Forelimb muscle (tissue), 1 donor: ENCODE measurements around the gene MAP3K8. TPM values are rescaled to one million over a fixed set of nuclear protein-coding genes. Genes with fewer than 3 reads are reported as not detected.
"Not testable (repeated sequence)": the region's sequence is repeated elsewhere in the genome, so short reads cannot be mapped to it uniquely, and the experiment has no call there.

Experiments
- DNase-seq: peaks from one replicate; pipeline ENCODE4 v3.0.0-alpha.2; 2013; ENCODE audit warnings: low read depth
- polyA plus RNA-seq: library from polyadenylated mRNA; unstranded; fragments of 120-200 nt; gene quantifications from one replicate; pipeline ENCODE4 v1.2.1, GENCODE V29; 2013; ENCODE audit not compliant: insufficient read length

The MAP3K8 gene
- polyA plus RNA-seq, 1 donor = 2.4 TPM

DNA sequence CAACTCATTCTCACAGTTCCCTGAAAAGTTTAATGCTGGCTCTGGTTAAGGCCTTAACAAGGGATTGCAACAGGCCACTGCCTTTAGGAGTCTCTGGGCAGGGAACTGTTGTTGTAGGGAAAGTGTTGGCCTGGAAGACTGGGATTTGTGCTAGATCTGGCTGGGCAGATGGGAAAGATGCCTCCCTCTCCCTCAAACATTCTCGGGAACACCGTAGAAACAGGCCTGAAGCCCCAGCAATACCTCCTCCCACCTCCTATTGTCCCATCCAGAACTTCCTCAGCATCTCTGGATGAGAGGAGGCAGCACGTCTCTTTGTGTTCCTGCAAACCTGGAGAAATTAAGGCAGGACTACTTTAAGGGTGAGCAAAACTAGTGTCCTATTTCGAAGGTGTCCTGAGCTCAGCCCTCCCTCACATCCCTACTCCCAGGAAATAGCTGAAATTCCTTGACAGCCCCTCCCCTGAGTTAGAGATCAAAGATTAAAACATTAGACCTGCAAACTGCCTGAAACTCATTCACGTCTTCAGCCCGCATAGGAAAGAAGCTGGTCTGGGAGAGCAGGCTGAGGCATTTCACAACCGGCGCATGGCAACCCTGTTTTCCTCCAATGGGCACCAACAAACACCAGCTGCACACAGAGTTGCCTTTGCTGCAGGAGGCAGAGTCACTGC, 10.9 kb upstream of the MAP3K8 start:
- no peak for DNase-seq

- not testable (repeated sequence) for DNase-seq
Measured at GRCh38 chr10:30423655-30424275, 10.2 kb upstream of the MAP3K8 start.

DNA sequence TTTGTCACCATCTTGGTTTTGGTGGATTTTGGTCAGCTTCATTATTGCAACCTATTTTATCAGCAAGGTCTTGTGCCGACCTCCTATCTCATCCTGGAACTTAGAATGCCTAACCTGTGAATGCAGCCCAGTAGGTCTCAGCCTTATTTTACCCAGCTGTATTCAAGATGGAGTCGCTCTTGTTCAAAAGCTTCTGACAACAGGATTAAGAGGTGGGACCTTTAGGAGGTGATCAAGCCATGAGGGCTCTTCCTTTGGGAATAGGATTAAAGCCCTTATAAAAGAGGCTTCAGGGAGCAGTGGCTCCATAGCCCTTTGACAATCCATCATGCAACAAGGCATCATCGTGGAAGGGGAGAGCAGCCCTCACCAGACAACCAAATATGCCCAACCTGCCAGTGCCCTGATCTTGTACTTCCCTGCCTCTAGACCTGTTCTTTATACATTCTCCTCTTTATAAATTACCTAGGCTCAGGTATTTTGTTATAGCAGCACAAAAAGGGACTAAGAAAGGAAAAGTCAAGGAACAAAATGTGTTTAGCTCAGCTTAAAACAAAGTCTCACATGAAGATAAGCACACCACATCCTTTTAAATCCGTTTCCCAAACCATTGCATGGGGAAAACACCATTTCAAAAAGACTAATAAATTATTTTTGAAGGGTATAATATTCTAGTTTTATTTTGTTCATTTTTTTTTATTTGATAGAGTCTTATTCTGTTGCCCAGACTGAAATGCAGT, 8.5 kb upstream of the MAP3K8 start:
- DNase-seq = no peak

GRCh38 chr10:30430544-30431298, 3.3 kb upstream of the MAP3K8 start:
- DNase-seq = no peak

DNA sequence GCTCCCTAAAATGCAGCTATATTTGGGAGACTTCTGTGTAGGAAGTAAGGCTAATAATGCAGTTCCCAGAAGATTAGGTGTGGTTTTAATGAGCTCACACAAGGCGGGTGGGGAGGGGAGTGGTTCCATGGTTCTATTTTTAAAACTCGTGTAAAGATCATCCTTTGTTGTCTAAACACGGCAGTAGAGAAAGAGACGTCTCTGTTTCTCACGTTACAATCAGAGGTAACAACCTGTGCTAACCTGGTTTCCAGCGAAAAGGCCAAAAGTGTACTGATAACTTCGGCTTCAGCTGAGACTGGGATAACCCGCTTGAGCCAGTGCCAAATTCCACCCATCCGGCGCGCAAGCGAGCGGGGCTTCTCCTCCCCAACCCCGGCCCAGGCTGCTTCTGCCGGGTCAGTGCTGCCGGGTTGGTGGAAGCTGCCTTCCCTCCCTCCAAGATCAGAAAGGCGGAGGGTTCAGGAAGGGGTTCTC, 2.5 kb upstream of the MAP3K8 start:
- DNase-seq = no peak

DNA sequence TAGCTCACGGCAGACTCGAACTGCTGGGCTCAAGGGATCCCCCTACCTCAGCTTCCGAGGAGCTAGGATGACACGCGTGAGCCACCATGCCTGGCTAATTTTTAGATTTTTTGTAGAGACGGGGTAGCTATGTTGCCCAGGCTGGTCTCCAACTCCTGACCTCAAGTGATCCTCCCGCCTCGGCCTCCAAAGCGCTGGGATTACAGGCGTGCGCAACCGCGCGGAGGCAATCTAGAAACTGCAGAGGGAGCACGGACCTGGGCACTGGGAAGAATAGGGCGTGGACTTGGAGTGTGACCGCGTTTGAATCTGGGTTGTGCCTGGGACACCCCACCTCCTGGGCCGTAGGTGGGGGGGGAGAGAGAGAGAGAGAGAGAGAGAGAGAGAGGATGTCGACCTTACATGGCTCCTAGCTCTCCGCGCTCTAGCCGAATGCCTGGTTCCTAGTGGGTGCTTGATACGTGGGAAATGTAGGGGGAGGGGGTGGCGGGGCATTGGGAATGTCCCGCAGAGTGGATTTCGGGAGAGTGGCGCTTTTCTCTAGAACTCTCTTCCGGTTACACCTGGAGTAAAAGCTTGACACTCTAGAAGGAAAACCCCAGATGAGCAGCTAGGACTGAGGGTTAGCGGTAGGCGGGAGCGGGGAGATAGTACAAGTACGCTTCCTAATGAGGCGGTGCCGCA, 1.2 kb upstream of the MAP3K8 start:
- no peak for DNase-seq

DNA sequence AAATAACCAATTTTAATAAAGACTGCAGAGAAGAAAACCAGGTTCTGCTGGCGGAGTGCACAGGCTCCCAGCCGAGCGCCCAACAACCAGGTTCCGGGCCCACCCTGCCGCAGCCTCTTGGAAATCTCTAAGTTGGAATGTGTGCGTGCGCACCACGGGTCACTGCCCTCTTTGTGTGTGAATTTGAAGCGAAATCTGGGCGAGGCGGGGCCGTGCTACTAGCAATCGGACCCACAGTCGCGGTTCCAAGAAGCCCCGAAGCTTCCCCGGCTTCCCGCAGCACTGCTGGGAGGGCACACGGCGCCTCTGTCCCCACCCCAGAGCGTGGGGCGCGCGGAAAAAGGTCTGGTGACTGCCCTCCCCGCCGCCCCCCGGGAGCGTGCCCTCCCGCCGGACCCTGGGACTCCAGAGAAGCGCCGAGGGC, 666 bp upstream of the MAP3K8 start:
- no peak for DNase-seq

DNA sequence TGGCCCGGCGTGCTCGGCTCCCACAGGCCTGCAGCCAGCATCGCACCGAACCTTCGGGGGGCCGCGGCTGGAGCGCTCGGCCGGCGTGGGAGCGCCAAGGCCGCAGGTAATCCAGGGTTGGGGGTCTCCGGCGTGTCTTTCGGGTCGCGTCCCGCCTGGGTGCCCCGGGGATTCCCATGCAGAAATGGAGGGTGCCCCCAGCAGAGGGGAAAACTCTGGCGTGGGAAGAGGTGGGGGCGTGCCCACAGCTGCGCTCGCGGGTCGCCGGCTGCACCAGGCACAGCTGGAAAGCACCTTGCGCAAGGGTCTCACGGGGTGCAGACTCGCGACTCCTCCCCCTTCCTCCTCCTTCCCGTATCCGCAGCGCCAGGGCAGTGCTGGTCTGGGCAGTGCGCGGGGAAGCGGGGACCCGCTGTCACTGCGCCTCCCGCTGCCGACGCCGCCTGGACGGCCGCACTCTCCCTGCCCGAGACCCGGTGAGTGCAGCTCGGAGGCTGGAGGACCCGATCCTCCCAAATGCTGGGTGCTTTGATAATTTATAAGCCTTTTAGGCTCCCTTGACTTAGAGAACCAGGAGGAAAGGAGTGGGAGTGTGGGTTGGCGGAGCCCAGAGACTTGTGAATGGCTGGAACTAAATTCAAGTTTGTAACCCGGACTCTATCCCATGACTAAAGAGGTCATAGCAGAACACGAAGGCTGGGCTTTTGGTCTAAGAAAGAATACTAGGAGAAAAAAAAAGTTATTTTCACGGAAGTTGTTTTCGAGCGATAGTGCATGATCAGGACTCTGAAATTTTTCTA, 489 bp downstream of the MAP3K8 start:
- no peak for DNase-seq

- no peak for DNase-seq
Measured at GRCh38 chr10:30435073-30435422, 1.1 kb downstream of the MAP3K8 start.

DNA sequence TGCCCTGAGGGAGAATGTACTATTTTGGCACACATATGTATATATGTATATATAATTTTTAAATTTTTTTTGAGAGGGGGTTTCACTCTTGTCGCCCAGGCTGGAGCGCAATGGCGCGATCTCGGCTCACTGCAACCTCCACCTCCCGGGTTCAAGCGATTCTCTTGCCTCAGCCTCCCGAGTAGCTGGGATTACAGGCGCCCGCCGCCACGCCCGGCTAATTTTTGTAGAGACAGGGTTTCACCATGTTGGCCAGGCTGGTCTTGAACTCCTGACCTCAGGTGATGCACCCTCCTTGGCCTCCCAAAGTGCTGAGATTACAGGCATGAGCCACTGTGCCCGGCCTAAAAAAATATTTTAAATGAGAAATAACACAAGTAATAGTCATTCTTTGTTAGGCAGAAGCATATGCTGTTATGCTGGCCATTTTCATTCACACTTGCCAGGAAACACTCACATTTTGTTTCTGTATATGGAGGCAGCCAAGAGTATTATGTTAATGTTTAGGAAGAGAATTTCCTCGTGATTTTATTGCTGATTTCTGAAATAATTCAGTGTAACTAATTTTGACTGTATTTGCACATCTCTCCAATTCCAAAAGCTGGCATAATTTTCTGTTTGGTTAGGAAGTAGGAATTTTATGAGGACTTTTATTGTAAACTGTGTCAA, 1.6 kb downstream of the MAP3K8 start:
- not testable (repeated sequence) for DNase-seq

DNA sequence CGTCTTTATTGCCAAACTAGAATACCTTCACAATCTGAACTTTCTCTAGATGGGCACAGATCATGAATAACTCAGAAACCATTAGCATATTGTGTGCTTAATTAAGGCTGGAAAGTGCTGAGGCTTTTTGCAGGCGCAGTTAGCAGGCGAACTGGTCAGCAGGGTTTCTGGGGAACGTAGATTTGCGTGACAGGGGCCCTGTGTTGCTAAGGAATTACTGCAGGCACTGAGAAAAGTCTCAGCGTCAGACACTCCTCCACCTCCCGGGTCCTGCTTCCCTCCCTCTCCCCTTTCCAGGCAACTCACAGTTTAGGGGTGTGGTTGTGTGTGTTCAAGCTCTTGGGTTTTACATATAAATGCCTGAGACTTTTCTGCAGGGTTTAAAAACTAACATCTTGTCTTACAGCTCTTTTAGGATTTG, 2.2 kb downstream of the MAP3K8 start:
- DNase-seq = no peak

- no peak for DNase-seq
Measured at GRCh38 chr10:30436671-30437030, 2.7 kb downstream of the MAP3K8 start.

- no peak for DNase-seq
Measured at GRCh38 chr10:30437031-30437841, 3.3 kb downstream of the MAP3K8 start.

DNA sequence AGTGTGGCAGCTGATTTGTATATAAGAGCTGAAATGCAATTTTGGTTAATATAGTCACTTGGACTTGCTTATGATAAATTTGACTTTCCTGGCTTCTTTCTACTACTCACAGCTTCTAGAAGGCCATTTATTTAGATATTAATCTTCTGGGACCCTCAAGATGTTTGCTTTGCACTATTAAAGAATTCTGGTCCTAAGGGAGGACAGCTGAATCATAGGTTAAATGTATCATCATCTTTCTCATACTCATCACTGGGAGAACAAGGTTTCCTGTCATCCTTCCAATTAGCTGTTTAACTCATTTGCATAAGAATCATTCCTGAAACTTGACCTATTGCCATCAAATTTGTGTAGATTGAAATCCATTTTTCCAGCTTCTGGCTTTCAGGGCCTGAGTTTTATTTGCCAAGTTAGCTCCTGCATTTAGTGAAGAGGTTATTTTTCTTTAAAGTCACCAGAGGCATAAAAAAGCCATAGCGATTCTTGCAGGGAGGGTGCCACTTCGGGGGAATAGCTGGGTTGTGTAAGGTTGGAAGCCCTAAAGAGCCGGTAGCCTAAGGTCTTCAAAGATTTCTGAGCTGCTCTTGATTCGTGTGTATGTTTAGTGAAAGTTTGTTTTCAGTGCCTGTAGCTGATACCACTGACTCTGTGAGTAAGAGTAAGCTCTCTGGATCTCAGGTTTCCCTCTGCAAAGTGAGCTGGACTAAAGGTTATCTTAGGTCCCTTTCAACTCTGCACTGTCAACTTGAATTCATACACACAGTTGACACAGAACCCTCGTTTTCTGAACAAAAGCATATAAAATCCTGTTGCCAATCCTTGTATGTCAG, 4.3 kb downstream of the MAP3K8 start:
- DNase-seq = no peak

- DNase-seq = no peak
Measured at GRCh38 chr10:30439931-30440330, 5.9 kb downstream of the MAP3K8 start.

- DNase-seq = no peak
Measured at GRCh38 chr10:30442019-30442606, 8.1 kb downstream of the MAP3K8 start.

DNA sequence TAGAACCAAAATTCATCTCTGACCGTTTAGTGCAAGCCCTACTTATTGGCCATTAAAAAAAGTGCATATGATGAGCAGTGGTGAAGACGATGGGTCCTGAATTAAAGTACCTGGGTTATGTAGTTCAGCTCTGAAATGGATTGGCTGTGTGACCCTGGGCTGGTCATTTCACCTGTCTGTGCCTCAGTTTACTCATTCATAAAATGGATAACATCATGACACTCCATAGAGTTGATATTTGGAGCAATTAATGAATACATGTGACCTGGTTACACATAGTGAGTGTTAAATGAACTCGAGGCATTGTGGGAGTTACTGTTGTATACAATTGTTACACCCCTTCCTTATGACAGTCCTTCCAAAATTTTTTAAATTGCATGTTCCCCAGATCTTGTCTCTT, 9.1 kb downstream of the MAP3K8 start:
- DNase-seq = no peak

GRCh38 chr10:30445711-30446110, 11.7 kb downstream of the MAP3K8 start:
- DNase-seq = no peak
